ENCODE measurements around the gene MAML2. TPM values are rescaled to one million over a fixed set of nuclear protein-coding genes. Genes with fewer than 3 reads are reported as not detected.

Gene MAML2
- total and polyA plus RNA-seq, 9 of the 15 experiments (the other 6 are each of a cell fraction or from before 2014, with no cell fraction given), result 0.79 to 6.8 (median 4.8) TPM

DNA sequence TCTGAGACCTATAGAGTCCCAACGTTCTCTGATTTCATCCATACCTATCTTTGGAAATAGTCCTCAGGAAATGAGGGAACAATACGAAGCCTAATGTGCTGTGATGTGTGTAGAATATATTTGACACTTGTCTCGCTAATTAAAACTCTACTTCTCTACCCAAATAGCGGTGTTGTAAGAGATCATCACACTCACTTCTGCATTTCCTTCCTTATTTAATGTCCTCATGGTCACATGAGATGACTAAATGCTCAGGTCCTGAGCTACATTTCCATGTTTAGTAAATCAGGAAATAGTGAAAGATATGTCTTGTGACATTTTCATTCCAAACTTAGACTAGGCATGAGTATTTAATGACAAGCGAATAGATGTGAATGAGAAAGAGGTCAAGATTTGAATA lies 112.3 kb downstream of the MAML2 start:
- no TSS peak for BruUV-seq (replicated peaks)
- no peak overlapping the region for H3K27ac ChIP-seq (ENCODE audit: extremely low read depth, low read depth, low read length)
- ChIA-PET CTCF (ENCODE audit: low intra/inter-chr PET ratio) (no interaction called here), POLR2A (interaction anchor here (0.7 kb wide), 1 partner anchor 1518 kb away, joined by 3 read pairs; no protein-coding TSS in a partner anchor)
- no peak overlapping the region for H3K4me2 ChIP-seq (ENCODE audit: insufficient read depth, low read length)
- no peak overlapping the region for H3K9ac ChIP-seq (ENCODE audit: insufficient read depth in 1 of 2, low read depth in 2 of 2, low read length in 2 of 2)
- H2AFZ ChIP-seq (ENCODE audit: low read depth, low read length), result no peak overlapping the region
- H4K20me1 ChIP-seq (replicated peaks; ENCODE audit: control insufficient read depth, insufficient read depth, low read length), result no peaks in the 10 kb centered on the region
- H3K4me3 ChIP-seq, result no peak overlapping the region
- intact Hi-C loops (cut with micrococcal nuclease), result no loop called here
- no peaks in the 10 kb centered on the region for H3K79me2 ChIP-seq (ENCODE audit: control insufficient read depth, insufficient read depth, low read length)
- no peaks in the 10 kb centered on the region for H3K27me3 ChIP-seq (ENCODE audit: control insufficient read depth in 2 of 2, insufficient read depth in 2 of 2, low read length in 2 of 2)
- DNase-seq (ENCODE audit: extremely low read depth in 1 of 4, low spot score in 3 of 4), result no peak
- peaks cover 0 to 2% of the 10 kb centered on the region in 2 experiments; a peak in 1 of 5 replicates for H3K4me1 ChIP-seq (replicated peaks in 1 of 2; ENCODE audit: control insufficient read depth in 2 of 2, insufficient read depth in 2 of 2, low read length in 2 of 2)
- in situ Hi-C loops (cut with MboI), result no loop called here
- H3K9me3 ChIP-seq (replicated peaks; ENCODE audit: control insufficient read depth, insufficient read depth, low read depth, low read length), result no peaks in the 10 kb centered on the region
- ATAC-seq, result no peak
- FAIRE-seq, result no peak
- no peaks in the 10 kb centered on the region for H3K9me1 ChIP-seq (ENCODE audit: control insufficient read depth, insufficient read depth, low read length)
- WGBS (ENCODE audit: insufficient coverage, low coverage, missing lambda C conversion rate), result 81% methylated on average over 5 of the region's 5 CpGs
- H3K36me3 ChIP-seq (ENCODE audit: control insufficient read depth, insufficient read depth, low read length), result no peaks in the 10 kb centered on the region
- TF ChIP-seq SOX6 (IDR thresholded peaks at IDR 0.05) (no peak), GATAD2B (IDR thresholded peaks at IDR 0.05; ENCODE audit: borderline replicate concordance) (no peak), ZNF77 (CRISPR knock-in tag; IDR thresholded peaks at IDR 0.05) (no peak), SMARCB1 (IDR thresholded peaks at IDR 0.05; ENCODE audit: insufficient read length, low read depth) (no peak), YY1 (IDR thresholded peaks at IDR 0.05; ENCODE audit: borderline replicate concordance in 1 of 3, control insufficient read depth in 1 of 3, extremely low read depth in 1 of 3, insufficient read depth in 3 of 3, insufficient read length in 1 of 3, insufficient replicate concordance in 2 of 3, low read depth in 1 of 3, low read length in 2 of 3) (no peak), MTF1 (CRISPR knock-in tag; IDR thresholded peaks at IDR 0.05; ENCODE audit: borderline replicate concordance) (no peak)
- TF ChIP-seq, protein P1, sequence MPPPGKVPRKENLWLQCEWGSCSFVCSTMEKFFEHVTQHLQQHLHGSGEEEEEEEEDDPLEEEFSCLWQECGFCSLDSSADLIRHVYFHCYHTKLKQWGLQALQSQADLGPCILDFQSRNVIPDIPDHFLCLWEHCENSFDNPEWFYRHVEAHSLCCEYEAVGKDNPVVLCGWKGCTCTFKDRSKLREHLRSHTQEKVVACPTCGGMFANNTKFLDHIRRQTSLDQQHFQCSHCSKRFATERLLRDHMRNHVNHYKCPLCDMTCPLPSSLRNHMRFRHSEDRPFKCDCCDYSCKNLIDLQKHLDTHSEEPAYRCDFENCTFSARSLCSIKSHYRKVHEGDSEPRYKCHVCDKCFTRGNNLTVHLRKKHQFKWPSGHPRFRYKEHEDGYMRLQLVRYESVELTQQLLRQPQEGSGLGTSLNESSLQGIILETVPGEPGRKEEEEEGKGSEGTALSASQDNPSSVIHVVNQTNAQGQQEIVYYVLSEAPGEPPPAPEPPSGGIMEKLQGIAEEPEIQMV (tag; conservative IDR thresholded peaks at IDR 0.05; ENCODE audit: low read depth), result no peak
- TF ChIP-seq, protein P2, sequence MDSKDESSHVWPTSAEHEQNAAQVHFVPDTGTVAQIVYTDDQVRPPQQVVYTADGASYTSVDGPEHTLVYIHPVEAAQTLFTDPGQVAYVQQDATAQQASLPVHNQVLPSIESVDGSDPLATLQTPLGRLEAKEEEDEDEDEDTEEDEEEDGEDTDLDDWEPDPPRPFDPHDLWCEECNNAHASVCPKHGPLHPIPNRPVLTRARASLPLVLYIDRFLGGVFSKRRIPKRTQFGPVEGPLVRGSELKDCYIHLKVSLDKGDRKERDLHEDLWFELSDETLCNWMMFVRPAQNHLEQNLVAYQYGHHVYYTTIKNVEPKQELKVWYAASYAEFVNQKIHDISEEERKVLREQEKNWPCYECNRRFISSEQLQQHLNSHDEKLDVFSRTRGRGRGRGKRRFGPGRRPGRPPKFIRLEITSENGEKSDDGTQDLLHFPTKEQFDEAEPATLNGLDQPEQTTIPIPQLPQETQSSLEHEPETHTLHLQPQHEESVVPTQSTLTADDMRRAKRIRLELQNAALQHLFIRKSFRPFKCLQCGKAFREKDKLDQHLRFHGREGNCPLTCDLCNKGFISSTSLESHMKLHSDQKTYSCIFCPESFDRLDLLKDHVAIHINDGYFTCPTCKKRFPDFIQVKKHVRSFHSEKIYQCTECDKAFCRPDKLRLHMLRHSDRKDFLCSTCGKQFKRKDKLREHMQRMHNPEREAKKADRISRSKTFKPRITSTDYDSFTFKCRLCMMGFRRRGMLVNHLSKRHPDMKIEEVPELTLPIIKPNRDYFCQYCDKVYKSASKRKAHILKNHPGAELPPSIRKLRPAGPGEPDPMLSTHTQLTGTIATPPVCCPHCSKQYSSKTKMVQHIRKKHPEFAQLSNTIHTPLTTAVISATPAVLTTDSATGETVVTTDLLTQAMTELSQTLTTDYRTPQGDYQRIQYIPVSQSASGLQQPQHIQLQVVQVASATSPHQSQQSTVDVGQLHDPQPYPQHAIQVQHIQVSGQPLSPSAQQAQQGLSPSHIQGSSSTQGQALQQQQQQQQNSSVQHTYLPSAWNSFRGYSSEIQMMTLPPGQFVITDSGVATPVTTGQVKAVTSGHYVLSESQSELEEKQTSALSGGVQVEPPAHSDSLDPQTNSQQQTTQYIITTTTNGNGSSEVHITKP (IDR thresholded peaks at IDR 0.05; ENCODE audit: partially characterized antibody), result no peak
- TF ChIP-seq, protein P3, sequence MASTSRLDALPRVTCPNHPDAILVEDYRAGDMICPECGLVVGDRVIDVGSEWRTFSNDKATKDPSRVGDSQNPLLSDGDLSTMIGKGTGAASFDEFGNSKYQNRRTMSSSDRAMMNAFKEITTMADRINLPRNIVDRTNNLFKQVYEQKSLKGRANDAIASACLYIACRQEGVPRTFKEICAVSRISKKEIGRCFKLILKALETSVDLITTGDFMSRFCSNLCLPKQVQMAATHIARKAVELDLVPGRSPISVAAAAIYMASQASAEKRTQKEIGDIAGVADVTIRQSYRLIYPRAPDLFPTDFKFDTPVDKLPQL (IDR thresholded peaks at IDR 0.05; ENCODE audit: extremely low read depth, insufficient read length), result no peak
- TF ChIP-seq, protein P4, sequence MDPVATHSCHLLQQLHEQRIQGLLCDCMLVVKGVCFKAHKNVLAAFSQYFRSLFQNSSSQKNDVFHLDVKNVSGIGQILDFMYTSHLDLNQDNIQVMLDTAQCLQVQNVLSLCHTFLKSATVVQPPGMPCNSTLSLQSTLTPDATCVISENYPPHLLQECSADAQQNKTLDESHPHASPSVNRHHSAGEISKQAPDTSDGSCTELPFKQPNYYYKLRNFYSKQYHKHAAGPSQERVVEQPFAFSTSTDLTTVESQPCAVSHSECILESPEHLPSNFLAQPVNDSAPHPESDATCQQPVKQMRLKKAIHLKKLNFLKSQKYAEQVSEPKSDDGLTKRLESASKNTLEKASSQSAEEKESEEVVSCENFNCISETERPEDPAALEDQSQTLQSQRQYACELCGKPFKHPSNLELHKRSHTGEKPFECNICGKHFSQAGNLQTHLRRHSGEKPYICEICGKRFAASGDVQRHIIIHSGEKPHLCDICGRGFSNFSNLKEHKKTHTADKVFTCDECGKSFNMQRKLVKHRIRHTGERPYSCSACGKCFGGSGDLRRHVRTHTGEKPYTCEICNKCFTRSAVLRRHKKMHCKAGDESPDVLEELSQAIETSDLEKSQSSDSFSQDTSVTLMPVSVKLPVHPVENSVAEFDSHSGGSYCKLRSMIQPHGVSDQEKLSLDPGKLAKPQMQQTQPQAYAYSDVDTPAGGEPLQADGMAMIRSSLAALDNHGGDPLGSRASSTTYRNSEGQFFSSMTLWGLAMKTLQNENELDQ (CRISPR knock-in tag; IDR thresholded peaks at IDR 0.05; ENCODE audit: borderline replicate concordance), result no peak

All from K562 (cell line).